HG02938 (cell line): Measurements from ENCODE around the gene RPL37A.

Source experiments
- ATAC-seq: cut with Tn5 transposase; IDR thresholded peaks from one replicate; pipeline ENCODE4 v1.9.1; 2021; ENCODE audit warnings: mild to moderate bottlenecking, moderate library complexity; ENCODE audit not compliant: unreplicated experiment

The RPL37A gene

DNA sequence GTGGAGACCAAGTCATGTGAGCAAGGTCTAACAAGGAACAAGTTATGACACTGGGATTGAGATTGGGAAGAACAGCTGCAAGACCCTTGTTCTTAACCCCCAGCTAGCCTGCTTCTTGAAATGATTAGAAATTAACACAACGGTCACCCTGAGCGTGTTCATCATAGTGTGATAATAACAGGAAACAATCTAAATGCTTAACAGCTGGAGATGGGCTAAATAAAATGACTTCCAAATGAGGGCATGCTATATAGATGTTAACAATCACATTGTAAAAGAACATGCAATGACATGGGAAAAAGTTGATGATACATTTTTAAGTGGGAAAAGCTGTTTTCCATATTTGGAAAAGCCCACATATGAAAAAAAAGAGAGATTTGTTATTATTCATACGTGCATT is 47.6 kb downstream of the RPL37A start:
- ATAC-seq, result no peak

DNA sequence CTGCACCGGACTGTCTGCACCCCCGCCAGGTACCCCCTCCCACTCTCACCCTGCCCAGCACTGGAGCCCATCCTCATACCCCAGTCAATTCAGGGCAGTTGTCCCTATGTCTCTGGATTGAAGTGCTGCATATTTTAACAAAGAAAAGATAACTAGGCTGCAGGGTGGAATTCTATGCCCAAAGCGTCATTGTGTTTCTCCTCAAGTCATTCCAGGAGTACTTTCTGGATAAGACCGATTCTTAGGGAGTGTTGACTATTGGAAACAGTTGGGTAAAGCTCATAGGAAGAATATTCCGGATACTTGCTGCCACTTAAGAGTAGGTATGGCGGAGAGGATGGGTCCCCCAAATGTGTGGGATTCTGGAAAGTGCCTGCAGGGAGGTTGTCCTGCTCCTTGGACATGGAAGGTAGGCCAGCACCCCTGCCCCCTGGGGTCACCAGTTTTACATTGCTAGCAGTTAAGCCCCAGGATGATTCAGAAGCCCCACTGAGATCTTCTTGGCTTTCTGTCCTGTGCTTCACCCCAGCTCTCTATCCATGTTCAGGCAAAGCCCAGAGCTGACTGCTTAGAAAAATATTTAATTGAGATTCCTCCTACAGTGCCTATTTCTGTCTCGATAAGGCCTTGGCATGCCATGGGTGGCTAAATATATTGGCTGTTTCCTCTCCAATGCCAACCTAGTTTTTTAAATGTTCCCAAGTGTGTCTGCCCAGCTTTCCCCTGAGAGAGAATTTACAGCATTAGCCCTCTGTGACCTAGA is 48.2 kb downstream of the RPL37A start:
- no peak for ATAC-seq

DNA sequence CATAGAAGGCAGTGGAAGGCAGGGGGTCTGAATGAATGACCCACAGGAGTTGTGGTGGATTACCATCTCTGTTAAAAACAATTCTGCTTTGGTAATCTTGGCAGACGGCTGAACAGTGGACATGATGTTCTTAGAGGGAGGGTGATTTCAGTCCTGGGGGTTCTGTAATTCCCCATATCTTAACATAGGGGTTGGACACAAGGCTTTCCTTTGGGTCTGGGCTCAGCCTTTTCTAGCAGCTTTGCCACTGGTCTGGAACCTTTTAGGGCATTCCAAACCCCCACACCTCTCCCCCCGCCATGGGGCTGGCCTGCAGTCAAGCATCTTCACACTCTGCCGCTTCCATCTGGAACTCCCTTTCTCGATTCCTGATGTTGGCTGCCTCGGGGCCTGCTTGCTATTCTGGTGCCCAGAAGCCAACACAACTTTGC is 50.3 kb downstream of the RPL37A start:
- no peak for ATAC-seq

DNA sequence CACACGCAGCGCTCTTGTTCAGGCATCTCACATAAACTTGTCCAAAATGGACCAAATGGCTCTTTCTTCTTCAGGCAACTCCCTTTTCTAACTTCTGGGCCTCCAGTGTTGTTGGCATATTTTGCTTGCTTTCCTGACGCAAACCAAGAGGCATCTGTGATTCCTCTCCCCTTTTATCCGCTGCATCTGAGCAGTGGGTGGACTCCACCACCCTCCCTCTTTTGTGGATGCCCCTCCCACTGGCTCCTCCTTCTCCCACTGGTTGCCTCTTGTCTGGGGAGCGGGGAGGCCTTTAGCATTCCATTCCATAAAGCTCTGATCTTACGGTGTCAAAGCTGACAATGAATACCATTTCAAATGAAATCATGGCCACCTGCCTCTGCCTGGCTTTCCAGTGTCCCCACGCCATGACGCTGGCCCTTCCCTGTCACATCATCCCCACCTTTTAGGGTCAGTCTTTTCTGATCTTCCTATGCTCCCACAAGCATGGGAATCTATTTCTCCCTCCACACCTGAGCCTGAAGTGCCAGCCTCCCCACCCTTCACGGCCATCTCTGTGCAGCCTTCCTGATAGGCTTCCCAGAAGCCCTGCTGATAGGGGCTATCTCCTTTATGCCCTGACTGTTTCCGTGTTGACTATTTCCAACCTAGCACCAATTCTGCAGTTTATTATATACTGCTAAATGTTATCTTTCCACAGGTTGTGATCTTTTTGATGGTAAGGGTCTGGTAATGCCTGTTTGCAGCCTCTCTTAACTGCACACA is 51.5 kb downstream of the RPL37A start:
- no peak for ATAC-seq

DNA sequence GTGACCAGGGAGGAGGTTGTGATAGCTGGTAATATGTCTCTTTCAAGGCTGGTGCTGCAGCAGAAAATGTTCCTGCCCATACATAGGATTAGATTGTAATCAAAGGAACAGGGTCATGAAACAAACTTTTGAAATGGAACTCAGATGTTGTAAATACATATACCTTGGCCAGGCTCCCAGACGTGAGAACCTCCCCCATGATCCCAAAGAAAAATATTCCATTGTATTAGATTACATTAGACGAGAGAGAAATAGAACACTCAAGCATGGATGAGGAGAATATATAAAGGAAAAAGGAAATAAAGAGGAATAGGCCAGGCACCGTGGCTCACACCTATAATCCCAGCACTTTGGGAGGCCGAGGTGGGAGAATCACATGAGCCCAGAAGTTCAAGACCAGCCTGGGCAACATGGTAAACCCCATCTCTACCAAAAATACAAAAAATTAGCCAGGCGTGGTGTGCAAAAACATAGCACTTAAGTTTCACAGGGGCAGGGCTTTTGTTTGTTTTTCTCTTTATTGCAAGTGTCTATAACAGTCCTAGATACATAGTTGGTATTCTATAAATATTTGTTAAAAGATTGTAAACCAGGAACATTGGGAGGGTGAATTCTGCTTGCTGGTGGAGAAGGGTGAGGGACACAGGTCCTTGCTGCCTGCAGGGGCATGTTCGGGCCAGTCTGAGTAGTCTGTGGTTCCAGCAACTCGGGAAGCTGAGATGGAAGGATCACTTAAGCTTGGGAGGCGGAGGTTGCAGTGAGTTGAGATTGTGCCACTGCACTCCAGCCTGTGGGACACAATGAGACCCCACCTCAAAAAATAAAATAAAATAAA is 52.8 kb downstream of the RPL37A start:
- ATAC-seq, result no peak

DNA sequence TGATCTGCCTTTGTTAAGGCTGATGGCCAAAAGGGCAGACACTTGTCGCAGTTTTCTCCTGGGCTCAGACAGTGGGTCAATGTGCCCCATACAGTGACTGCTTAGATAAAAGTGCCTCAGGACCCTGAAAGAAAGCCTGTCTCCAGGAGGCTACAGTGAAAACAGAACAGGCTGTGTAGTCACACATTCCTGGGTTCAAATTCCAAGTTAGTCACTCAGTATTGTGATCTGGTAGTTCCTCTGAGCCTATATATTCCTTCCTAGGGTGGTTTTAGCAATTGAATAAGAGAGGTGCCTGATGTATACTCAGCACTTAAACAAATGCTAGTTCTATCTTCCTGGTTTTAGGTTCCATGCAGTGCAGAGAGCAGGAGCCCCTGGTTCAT is 54.4 kb downstream of the RPL37A start:
- no peak for ATAC-seq
